Measurements from ENCODE around the gene MEIS3. TPM values are rescaled to one million over a fixed set of nuclear protein-coding genes. Genes with fewer than 3 reads are reported as not detected.

MEIS3 gene
- total RNA-seq, 3 donors from 2014 or later (not counting 1 experiment from before 2014, with no cell fraction given): not detected

GRCh38 chr19:47353307-47353712 is 66.0 kb downstream of the MEIS3 start:
- Histone ChIP-seq H3K27ac (ENCODE audit: low read length) (no peak overlapping the region), H3K9me3 (ENCODE audit: control insufficient read depth, insufficient read depth, low read length) (no peaks in the 10 kb centered on the region), H3K27me3 (ENCODE audit: control insufficient read depth, insufficient read depth, low read length) (no peaks in the 10 kb centered on the region), H3K4me3 (ENCODE audit: low read length) (no peak overlapping the region), H3K36me3 (ENCODE audit: control insufficient read depth, insufficient read depth, low read length) (peaks cover 47% of the 10 kb centered on the region), H3K4me1 (ENCODE audit: control insufficient read depth, insufficient read depth, low read length) (peaks cover 22% of the 10 kb centered on the region)
- no peak for TF ChIP-seq CTCF (IDR thresholded peaks at IDR 0.05)
- H3K36me3 Mint-ChIP-seq: no peaks in the 10 kb centered on the region
- no peak for DNase-seq
- no peaks in the 10 kb centered on the region for H3K9me3 Mint-ChIP-seq
- H3K27me3 Mint-ChIP-seq (ENCODE audit: low read depth in 2 of 2): no peaks in the 10 kb centered on the region
- WGBS (ENCODE audit: insufficient coverage): 98% methylated on average over 24 of the region's 24 CpGs
- peaks cover 23 to 37% of the 10 kb centered on the region in 2 donors for H3K4me1 Mint-ChIP-seq
- intact Hi-C loops (cut with micrococcal nuclease): no loop called here
- no peak overlapping the region for H3K27ac Mint-ChIP-seq
- no peak overlapping the region for H3K4me3 Mint-ChIP-seq
- no peak for ATAC-seq

Other genes starting within 250 kb of the MEIS3 start
- 10 to 100 TPM; 39.9 to 45.1 (median 43.9) TPM for gene BBC3, start 188.3 kb downstream of the MEIS3 start, total RNA-seq
- 10 to 100 TPM; 49.6 to 55.8 (median 55.4) TPM for gene CCDC9, start 163.0 kb downstream of the MEIS3 start, total RNA-seq
- gene INAFM1, start 144.6 kb downstream of the MEIS3 start, total RNA-seq: 10 to 100 TPM in 1 of 3 donors, 1 to 10 TPM in 2; 9.1 to 10.3 (median 9.5) TPM
- gene C5AR1, start 109.7 kb downstream of the MEIS3 start, total RNA-seq: 10 to 100 TPM; 11.4 to 42.7 (median 28.7) TPM
- gene C5AR2, start 87.4 kb downstream of the MEIS3 start, total RNA-seq: 10 to 100 TPM in 1 of 3 donors, 1 to 10 TPM in 2; 4.3 to 15.5 (median 8.3) TPM
- 10 to 100 TPM; 19.8 to 25.9 (median 20.0) TPM for gene DHX34, start 70.2 kb downstream of the MEIS3 start, total RNA-seq
- under 1 TPM in 1 of 3 donors, not detected in 2; 0.20 TPM for gene SLC8A2, start 52.4 kb upstream of the MEIS3 start, total RNA-seq
- gene KPTN, start 64.7 kb upstream of the MEIS3 start, total RNA-seq: 1 to 10 TPM; 3.0 to 4.2 (median 3.6) TPM
- 100 to 1,000 TPM; 192 to 215 (median 192) TPM for gene NAPA, start 95.5 kb upstream of the MEIS3 start, total RNA-seq
- gene ZNF541, start 153.6 kb upstream of the MEIS3 start, total RNA-seq: 1 to 10 TPM; 1.5 to 2.0 (median 1.5) TPM
- 10 to 100 TPM; 31.9 to 37.4 (median 34.1) TPM for gene BICRA, start 189.6 kb upstream of the MEIS3 start, total RNA-seq